Measurements from ENCODE around the gene PRCD. TPM values are rescaled to one million over a fixed set of nuclear protein-coding genes. Genes with fewer than 3 reads are reported as not detected.

Gene PRCD, protein sequence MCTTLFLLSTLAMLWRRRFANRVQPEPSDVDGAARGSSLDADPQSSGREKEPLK
- total RNA-seq, result not detected in 2 replicates

DNA sequence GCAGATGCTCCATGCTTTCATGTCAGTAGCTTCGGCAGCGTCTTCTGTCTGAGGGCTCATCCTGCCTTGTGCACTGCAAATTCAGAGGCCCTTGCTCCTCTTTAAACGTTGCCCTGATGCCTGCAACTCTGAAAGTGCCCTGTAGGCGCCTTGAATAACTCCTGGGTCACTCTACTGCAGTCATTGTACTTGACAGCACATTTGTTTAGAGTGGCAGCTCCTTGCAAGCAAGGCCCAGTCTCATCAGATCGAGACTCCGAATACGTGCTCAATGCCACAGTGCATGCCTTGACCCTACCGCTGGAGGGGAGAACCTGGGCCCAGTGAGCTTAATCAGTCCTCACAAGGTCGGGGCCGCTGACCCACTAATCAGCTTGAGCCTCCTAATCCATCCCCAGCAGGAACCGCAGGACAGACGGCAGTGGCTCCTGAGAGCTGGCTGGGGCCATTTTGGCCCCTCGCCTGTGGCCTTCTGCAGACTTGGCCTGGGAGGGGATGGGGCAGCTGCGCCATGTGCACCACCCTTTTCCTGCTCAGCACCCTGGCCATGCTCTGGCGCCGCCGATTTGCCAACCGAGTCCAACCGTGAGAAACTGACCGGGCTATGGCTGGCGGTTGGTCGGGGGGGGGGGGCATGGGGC is at the start of gene PRCD:
Gene PRCD, plus strand, starts transcription at position 414 of the 641 bp plus-strand sequence. Its CDS starts 98 bp downstream, at position 512.
- Mint-ChIP-seq H3K27me3 (ENCODE audit: insufficient read depth) (peaks cover 45% of the 10 kb centered on the region), H3K27ac (peak within 1 kb of the TSS; percentile 40), H3K36me3 (ENCODE audit: low read depth) (peaks cover 3% of the 10 kb centered on the region), H3K4me3 (no peak within 1 kb of the TSS), H3K4me1 (ENCODE audit: low read depth) (no peaks in the 10 kb centered on the region), H3K9me3 (no peaks in the 10 kb centered on the region)
- intact Hi-C loops (cut with micrococcal nuclease), result no loop called here
- DNase-seq (ENCODE audit: low spot score), result no peak

DNA sequence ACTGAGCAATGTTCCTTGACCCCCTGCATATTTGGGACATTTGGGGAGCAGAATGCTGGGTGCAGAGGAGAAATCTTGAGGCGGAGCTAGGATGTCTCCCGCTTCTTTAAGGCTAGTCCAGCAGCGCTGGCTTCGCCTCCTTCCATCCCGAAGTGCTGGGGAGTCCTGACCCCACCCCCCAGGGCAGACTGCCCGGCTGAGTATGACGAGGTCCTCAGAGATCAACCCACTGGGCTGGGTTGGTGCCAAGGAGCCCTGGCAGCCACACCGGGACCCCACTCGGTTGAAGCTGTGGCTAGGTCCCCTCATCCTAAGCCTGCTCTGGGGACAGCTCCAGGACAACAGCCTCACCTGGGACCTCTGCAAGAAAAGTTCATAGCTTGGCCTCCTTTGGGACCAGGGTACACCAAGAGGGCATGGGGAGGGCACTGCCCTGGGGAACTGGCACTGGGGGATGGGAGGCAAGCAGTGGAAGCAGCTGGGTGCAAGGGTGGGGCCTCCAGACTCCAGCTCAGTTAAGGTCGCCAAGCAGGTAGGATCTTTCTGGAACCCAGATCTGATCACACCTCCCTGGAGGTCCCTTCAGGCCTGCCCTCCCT is 49.6 kb upstream of the PRCD start:
- no peak for DNase-seq (ENCODE audit: low spot score)
- H3K36me3 Mint-ChIP-seq (ENCODE audit: low read depth), result peaks cover 13% of the 10 kb centered on the region
- intact Hi-C loops (cut with micrococcal nuclease), result no loop called here
- H3K4me1 Mint-ChIP-seq (ENCODE audit: low read depth), result peaks cover 37% of the 10 kb centered on the region
- H3K9me3 Mint-ChIP-seq, result no peaks in the 10 kb centered on the region
- no peaks in the 10 kb centered on the region for H3K27me3 Mint-ChIP-seq (ENCODE audit: insufficient read depth)
- no peak overlapping the region for H3K4me3 Mint-ChIP-seq
- H3K27ac Mint-ChIP-seq, result peak overlapping the region; percentile 70

DNA sequence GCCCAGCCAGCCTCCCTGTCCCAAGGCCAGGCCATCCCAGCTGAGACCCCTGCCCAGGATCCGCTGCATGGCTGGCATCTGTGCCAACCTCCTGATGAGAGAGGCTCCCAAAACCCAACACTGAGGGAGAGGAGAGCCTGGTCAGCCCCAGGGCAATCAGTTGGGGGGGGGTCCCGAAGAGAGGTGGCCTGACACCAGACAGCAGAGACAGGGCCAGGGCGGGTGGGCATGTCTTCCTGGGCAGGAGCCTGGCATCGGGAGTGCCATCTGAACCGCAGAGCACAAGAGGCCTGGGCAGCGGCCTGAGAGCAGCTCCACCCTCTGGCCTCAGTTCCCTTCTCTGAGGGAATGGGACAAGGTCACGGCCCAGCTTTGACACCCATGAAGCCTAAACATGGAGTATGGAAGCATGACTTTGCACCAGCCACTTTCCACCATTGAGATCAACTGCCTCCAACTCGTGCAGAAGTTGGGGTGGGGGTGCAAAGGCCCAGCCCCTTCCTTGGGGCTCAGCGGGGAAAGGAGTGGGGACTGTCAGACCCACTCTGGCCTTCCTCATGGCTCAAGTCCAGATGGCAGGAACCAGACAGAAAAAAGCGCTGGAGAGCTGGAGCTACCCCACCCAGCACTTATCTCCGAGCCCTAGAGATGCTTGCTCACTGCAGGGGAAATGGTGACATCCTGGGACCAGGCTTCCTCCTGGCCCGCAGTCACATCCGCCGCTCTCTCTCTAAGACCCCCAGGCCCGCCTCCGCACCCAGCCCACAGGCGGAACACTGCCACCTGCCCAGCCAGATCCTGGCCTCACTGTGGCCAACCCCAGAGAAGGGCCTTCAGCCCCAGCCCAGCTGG is 48.3 kb upstream of the PRCD start:
- peak overlapping the region; percentile 95 for H3K27ac Mint-ChIP-seq
- peak; percentile 37 for DNase-seq (ENCODE audit: low spot score)
- intact Hi-C loops (cut with micrococcal nuclease), result loop anchor here (2.0 kb wide), 2 partner anchors 39 to 109 kb away; partner anchors contain the start of gene UBE2O

DNA sequence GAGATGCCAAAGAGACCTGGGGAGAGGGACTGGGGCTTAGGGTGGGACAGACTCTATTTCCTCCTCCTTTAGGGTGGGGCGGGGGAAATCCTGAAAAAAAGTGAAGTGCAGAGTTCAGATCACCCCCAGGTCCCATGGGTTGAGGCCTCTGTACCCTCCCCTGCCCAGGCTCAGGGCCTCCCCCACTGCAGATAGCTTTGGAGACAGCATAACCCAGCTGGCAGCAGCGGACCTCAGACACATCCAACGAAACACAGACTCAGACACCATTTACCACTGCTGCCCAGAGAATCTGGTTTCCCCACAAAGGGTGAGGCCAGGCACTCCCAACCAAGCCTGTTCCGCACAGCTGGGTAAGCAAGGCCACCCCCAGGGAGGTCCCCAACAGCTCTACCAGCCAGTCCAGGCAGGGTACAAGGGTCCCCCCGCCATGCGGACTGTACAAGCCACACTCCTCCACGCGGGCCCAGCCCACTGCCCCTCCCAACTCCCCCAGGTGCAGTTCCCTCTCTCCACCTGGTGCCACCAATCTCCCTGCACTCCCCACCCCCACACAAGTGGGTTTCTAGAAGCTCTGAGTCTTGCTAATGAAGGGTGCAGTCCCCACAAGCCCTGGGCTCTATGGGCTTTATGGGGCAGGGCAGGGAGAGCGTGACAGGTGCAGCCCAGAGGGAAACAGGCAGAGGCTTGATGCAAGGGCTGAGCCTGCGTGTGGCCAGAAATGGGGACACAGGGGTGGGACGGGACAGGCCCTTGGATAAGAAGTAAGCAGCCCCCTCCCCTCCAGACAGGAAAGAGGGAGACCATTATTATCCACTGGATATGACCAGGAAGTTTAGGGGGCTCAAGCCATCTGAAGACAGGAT is 47.5 kb upstream of the PRCD start:
- H3K27ac Mint-ChIP-seq, result peak overlapping the region; percentile 95
- no peaks in the 10 kb centered on the region for H3K27me3 Mint-ChIP-seq (ENCODE audit: insufficient read depth)
- H3K36me3 Mint-ChIP-seq (ENCODE audit: low read depth), result peaks cover 9% of the 10 kb centered on the region
- intact Hi-C loops (cut with micrococcal nuclease), result loop anchor here (2.0 kb wide), 2 partner anchors 40 to 110 kb away; partner anchors contain the start of gene UBE2O
- H3K4me3 Mint-ChIP-seq, result peak overlapping the region; percentile 85
- no peak for DNase-seq (ENCODE audit: low spot score)
- H3K4me1 Mint-ChIP-seq (ENCODE audit: low read depth), result peaks cover 52% of the 10 kb centered on the region
- H3K9me3 Mint-ChIP-seq, result no peaks in the 10 kb centered on the region

More for the DNA sequence above, 48.3 kb upstream of the PRCD start:
- Mint-ChIP-seq H3K9me3 (no peaks in the 10 kb centered on the region), H3K4me3 (peak overlapping the region; percentile 85), H3K4me1 (ENCODE audit: low read depth) (peaks cover 45% of the 10 kb centered on the region), H3K27me3 (ENCODE audit: insufficient read depth) (no peaks in the 10 kb centered on the region), H3K36me3 (ENCODE audit: low read depth) (peaks cover 9% of the 10 kb centered on the region)

DNA sequence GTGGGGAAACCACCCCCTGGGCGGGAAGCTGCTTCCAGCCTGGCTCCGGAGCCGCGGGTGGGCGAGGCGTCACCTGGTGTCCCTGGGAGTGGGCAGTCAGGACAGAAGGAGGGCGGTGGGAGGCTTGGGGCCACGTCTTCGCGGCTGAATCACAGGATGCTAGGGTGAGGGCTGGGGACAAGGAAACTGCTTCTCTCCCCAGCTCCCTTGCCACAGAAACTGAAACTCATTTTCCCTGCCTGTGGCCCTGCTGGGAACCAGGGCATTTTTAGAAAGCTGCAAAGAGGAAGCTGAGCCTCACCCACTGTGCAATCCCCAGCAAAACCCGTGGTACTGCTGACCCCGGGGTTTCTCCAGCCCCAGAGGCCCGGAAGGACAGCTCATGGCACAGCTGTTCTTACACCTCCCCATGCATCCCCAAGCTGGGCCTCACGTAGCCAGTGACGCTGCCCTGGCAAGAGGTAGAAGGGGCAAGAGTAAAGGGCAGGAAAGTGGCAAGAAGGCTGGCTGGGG is 46.8 kb upstream of the PRCD start:
- H3K36me3 Mint-ChIP-seq (ENCODE audit: low read depth), result peaks cover 3% of the 10 kb centered on the region
- H3K9me3 Mint-ChIP-seq, result no peaks in the 10 kb centered on the region
- peaks cover 56% of the 10 kb centered on the region for H3K4me1 Mint-ChIP-seq (ENCODE audit: low read depth)
- H3K4me3 Mint-ChIP-seq, result peak overlapping the region; percentile 85
- intact Hi-C loops (cut with micrococcal nuclease), result loop anchor here (1.0 to 2.0 kb wide), 4 partner anchors 8 to 110 kb away; partner anchors contain the start of genes RHBDF2 and UBE2O
- H3K27me3 Mint-ChIP-seq (ENCODE audit: insufficient read depth), result no peaks in the 10 kb centered on the region
- peak; percentile 61 for DNase-seq (ENCODE audit: low spot score)
- H3K27ac Mint-ChIP-seq, result peak overlapping the region; percentile 95

DNA sequence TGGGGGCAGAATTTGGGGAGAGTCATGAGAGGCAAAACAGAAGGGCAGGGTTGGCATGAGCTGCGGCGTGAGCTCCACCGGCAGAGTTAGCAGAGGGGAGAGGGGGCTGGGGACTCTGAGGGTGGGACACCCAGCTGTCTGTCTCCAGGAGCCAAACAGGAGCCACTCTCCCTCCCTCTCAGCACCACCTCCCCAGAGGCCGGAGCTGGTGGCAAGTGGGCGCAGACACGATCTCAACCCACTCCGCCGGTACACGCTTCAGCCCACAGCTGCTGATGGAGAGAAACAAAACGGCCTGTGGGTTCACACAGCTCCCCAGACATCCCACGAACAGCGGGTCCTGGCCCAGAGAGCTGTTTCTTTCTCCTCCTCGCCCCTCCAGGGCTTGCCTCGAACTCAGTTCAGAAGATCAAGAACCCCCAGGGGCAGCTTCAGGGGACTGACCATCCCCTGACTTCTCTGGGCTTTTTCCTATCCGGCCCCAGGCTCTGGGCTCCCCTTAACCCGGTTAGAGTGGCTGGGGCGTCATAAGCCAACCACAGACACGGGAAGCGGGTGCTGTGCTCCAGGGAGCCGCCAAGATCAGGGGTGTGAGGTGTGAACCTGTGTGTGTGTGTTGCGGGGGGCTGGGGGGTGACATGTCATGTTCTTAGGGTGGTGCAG is 46.2 kb upstream of the PRCD start:
- H3K27ac Mint-ChIP-seq, result peak overlapping the region; percentile 95
- H3K36me3 Mint-ChIP-seq (ENCODE audit: low read depth), result peaks cover 5% of the 10 kb centered on the region
- H3K4me1 Mint-ChIP-seq (ENCODE audit: low read depth), result peaks cover 60% of the 10 kb centered on the region
- intact Hi-C loops (cut with micrococcal nuclease), result loop anchor here (1.0 to 2.0 kb wide), 4 partner anchors 8 to 111 kb away; partner anchors contain the start of genes RHBDF2 and UBE2O
- peak; percentile 24 for DNase-seq (ENCODE audit: low spot score)
- no peaks in the 10 kb centered on the region for H3K9me3 Mint-ChIP-seq
- H3K4me3 Mint-ChIP-seq, result peak overlapping the region; percentile 85
- H3K27me3 Mint-ChIP-seq (ENCODE audit: insufficient read depth), result no peaks in the 10 kb centered on the region

DNA sequence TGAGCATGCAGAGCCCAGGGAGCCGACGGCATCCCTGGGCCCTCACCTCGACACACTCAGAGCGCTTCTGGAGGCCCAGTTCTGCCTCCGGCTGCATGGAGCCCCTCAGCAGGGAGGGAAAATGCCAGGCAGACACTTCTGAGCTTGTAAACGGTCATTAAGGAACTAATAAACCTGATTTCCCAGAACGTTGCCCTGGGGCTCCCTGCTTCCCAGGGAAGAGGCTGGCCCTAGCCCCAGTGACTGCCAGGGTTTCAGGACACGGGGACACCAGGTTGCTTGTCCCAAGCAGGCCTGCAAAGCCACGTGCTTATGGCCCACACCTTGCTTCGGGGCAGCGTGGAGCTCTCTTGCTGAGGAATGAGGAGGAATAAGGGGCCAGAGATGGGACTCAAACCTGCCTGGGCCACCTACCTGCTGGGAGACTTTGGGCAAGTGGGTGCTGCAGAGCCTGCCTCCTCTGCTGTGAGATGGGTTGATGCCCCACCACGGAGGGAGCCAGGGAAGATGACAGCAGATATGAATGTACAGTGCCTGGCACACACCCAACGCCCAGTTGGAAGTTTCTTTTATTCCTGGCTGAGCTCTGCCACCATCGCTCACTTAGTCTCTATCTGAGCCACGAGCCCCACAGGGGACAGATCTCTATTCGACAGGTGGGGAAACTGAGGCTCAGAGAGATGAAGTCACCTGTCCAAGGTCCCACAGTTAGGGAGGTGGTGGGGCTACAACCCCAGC is 44.0 kb upstream of the PRCD start:
- peaks cover 75% of the 10 kb centered on the region for H3K4me1 Mint-ChIP-seq (ENCODE audit: low read depth)

DNA sequence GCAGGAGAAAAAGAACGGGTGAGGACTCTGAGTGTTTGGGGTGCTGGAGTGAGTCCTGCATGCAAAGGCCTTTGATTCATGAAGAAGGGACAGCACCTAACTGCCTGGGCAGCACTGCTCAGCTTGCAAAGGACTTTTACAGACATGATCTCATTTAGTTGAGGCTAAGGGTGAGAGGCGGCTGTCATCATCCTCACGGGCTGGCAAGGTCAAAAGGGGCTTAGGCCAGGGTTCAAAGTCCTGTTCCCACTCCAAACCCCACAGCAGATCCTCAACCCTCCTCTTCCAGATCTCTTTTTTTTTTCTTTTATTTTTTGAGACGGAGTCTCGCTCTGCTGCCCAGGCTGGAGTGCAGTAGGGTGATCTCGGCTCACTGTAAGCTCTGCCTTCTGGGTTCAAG is 43.4 kb upstream of the PRCD start:
- peaks cover 71% of the 10 kb centered on the region for H3K4me1 Mint-ChIP-seq (ENCODE audit: low read depth)
- peaks cover 9% of the 10 kb centered on the region for H3K36me3 Mint-ChIP-seq (ENCODE audit: low read depth)
- no peaks in the 10 kb centered on the region for H3K27me3 Mint-ChIP-seq (ENCODE audit: insufficient read depth)
- peak overlapping the region; percentile 22 for H3K4me3 Mint-ChIP-seq
- no peaks in the 10 kb centered on the region for H3K9me3 Mint-ChIP-seq
- DNase-seq (ENCODE audit: low spot score), result no peak
- intact Hi-C loops (cut with micrococcal nuclease), result no loop called here
- H3K27ac Mint-ChIP-seq, result no peak overlapping the region

More for the DNA sequence above, 44.0 kb upstream of the PRCD start:
- intact Hi-C loops (cut with micrococcal nuclease), result no loop called here
- Mint-ChIP-seq H3K36me3 (ENCODE audit: low read depth) (peaks cover 9% of the 10 kb centered on the region), H3K27ac (no peak overlapping the region), H3K27me3 (ENCODE audit: insufficient read depth) (no peaks in the 10 kb centered on the region), H3K4me3 (no peak overlapping the region), H3K9me3 (no peaks in the 10 kb centered on the region)
- DNase-seq (ENCODE audit: low spot score), result no peak

DNA sequence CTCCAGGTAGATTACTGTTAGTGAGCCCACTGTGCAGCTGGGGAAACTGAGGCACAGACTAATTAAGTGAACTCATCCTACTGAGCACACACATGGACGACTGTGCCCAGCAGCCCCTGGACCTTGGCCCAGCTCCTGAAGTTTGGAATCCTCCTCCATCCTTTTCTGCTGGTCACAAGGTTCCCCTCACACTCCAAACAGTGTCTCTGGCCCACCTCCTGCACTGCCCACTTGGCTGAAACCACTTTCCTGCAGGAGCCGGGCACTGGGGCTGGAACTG is 42.2 kb upstream of the PRCD start:
- H3K4me1 Mint-ChIP-seq (ENCODE audit: low read depth), result peaks cover 71% of the 10 kb centered on the region
- H3K27me3 Mint-ChIP-seq (ENCODE audit: insufficient read depth), result no peaks in the 10 kb centered on the region
- no peak for DNase-seq (ENCODE audit: low spot score)
- H3K9me3 Mint-ChIP-seq, result no peaks in the 10 kb centered on the region
- intact Hi-C loops (cut with micrococcal nuclease), result no loop called here
- peak overlapping the region; percentile 11 for H3K4me3 Mint-ChIP-seq
- peaks cover 9% of the 10 kb centered on the region for H3K36me3 Mint-ChIP-seq (ENCODE audit: low read depth)
- no peak overlapping the region for H3K27ac Mint-ChIP-seq

DNA sequence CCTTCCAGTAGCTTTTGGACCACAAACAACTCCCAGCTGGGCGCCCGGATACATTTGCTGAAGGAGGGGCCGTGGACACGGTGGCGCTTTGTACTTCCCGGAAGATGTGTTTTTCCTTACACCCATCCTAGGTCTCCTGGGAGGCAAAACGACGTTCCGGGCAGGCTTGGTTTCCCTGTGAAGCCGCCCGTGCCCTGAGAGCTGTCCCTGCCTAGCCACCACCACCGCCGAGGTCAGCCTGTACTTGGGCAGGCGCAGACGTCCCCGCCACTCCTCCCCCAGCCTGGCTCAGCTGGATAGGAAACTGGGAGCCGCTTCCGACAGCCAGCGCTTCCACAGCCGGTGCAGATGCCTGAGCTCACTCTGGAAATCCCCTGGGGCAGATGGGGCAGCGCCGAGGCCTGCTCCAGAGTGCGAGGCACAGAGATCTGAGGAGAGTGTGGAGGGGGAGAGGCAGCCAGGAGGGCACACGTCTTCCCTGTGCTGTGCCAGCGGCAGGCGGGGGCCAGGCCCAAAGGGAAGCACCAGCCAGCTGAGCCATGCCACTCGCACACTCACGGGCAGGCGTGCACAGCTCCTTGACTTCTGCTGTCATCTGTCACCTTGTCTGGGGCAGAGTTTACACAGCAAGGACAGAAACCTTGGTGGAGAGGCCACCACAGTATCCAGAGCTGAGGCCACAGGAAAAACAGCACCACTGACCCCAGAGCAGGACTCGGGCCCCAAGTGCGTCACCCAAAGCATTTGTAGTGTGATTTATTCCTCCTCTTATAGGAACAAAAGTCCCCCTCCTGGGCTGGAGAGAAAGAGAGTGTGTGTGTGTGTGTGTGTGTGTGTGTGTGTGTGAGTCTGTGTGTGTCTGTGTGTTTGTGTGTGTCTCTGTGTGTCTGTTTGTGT is 41.6 kb upstream of the PRCD start:
- Mint-ChIP-seq H3K9me3 (no peaks in the 10 kb centered on the region), H3K27ac (no peak overlapping the region), H3K4me3 (peak overlapping the region; percentile 71), H3K36me3 (ENCODE audit: low read depth) (peaks cover 7% of the 10 kb centered on the region), H3K27me3 (ENCODE audit: insufficient read depth) (no peaks in the 10 kb centered on the region), H3K4me1 (ENCODE audit: low read depth) (peaks cover 70% of the 10 kb centered on the region)
- intact Hi-C loops (cut with micrococcal nuclease), result no loop called here
- DNase-seq (ENCODE audit: low spot score), result no peak

All from activated T-helper 1 cell treated with anti-CD3 and anti-CD28 coated beads, Interleukin-12 subunit alpha, Interleukin-12 subunit beta, Interleukin-2, Interleukin-4 antibody, amounts not matched to agents 30 ng/mL and 10 ng/mL and 1 ng/mL, durations not matched to agents 14 hours and 24 hours and 36 hours (primary cell).